Measurements from ENCODE around the gene NOVA1. TPM values are rescaled to one million over a fixed set of nuclear protein-coding genes. Genes with fewer than 3 reads are reported as not detected.

NOVA1 gene
- total RNA-seq, 1 experiment from 2014 or later = not detected

DNA sequence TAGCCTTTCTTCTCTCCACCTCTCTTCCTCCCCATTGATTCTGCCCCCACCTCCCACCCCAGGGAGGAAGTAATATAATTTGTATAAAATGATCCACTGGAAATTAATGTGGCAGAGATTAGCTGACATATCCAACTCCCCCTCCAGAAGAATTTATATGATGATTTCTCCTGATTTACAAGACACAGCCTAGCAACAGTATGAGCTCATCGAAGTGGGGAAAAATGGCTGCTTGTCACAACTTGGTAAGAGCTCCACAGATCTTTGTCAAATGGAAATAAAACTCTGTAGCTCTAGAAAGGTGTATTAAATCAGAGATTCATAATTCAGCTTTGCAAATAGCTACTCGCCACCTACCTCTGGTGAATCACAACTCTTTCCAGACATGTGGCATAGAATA is 195.7 kb downstream of the NOVA1 start:
- no peak overlapping the region for H3K9ac ChIP-seq (ENCODE audit: low read length)
- H3K9me3 ChIP-seq (ENCODE audit: control insufficient read depth in 1 of 2, insufficient read depth in 1 of 2, low read depth in 1 of 2, low read length in 2 of 2) = peaks cover 12 to 44% of the 10 kb centered on the region in 2 experiments; a peak in 2 of 4 replicates
- H3K79me2 ChIP-seq (ENCODE audit: insufficient read depth, low read length) = no peaks in the 10 kb centered on the region
- H4K20me1 ChIP-seq (ENCODE audit: insufficient read depth) = no peaks in the 10 kb centered on the region
- RAD21 ChIA-PET (ENCODE audit: low non-redundant PET in 1 of 2, low total read pairs in 2 of 2, uncharacterized antibody in 2 of 2, unreplicated experiment in 2 of 2) = no interaction called here
- H3K36me3 ChIP-seq (ENCODE audit: control insufficient read depth in 1 of 2, insufficient read depth in 2 of 2, low read length in 2 of 2) = no peaks in the 10 kb centered on the region; a peak in 1 of 4 replicates
- CTCF ChIA-PET = no interaction called here
- no peak for DNase-seq (ENCODE audit: low read depth, low spot score)
- H3K9me2 ChIP-seq (ENCODE audit: insufficient read depth) = no peaks in the 10 kb centered on the region
- intact Hi-C loops (cut with micrococcal nuclease) = no loop called here
- H3K27me3 ChIP-seq (ENCODE audit: insufficient read depth, low read length) = no peaks in the 10 kb centered on the region
- H3K27ac ChIP-seq (ENCODE audit: low read depth, low read length) = no peak overlapping the region
- TF ChIP-seq, protein P1, sequence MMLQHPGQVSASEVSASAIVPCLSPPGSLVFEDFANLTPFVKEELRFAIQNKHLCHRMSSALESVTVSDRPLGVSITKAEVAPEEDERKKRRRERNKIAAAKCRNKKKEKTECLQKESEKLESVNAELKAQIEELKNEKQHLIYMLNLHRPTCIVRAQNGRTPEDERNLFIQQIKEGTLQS (IDR thresholded peaks at IDR 0.05) = no peak
- TF ChIP-seq, protein P2, sequence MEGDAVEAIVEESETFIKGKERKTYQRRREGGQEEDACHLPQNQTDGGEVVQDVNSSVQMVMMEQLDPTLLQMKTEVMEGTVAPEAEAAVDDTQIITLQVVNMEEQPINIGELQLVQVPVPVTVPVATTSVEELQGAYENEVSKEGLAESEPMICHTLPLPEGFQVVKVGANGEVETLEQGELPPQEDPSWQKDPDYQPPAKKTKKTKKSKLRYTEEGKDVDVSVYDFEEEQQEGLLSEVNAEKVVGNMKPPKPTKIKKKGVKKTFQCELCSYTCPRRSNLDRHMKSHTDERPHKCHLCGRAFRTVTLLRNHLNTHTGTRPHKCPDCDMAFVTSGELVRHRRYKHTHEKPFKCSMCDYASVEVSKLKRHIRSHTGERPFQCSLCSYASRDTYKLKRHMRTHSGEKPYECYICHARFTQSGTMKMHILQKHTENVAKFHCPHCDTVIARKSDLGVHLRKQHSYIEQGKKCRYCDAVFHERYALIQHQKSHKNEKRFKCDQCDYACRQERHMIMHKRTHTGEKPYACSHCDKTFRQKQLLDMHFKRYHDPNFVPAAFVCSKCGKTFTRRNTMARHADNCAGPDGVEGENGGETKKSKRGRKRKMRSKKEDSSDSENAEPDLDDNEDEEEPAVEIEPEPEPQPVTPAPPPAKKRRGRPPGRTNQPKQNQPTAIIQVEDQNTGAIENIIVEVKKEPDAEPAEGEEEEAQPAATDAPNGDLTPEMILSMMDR (IDR thresholded peaks at IDR 0.05 in 2 of 3, conservative IDR thresholded peaks at IDR 0.05 in 1 of 3; ENCODE audit: borderline replicate concordance in 1 of 3, insufficient read depth in 1 of 3, low read depth in 2 of 3, low read length in 2 of 3) = no peak
- TF ChIP-seq TCF7L2 (IDR thresholded peaks at IDR 0.05; ENCODE audit: borderline replicate concordance, extremely low read depth, insufficient read depth, insufficient read length) (no peak), ELF1 (IDR thresholded peaks at IDR 0.05; ENCODE audit: borderline replicate concordance, low read depth) (no peak), EGR1 (IDR thresholded peaks at IDR 0.05; ENCODE audit: low read depth) (no peak), EZH2 (IDR thresholded peaks at IDR 0.05) (no peak), SRF (IDR thresholded peaks at IDR 0.05; ENCODE audit: low read depth) (no peak), SP1 (IDR thresholded peaks at IDR 0.05; ENCODE audit: low read depth) (no peak), JUND (IDR thresholded peaks at IDR 0.05) (no peak), CEBPB (IDR thresholded peaks at IDR 0.05; ENCODE audit: low read depth) (no peak), ZFX (IDR thresholded peaks at IDR 0.05) (no peak), FOSL1 (IDR thresholded peaks at IDR 0.05; ENCODE audit: low read depth) (no peak), POLR2AphosphoS5 (IDR thresholded peaks at IDR 0.05; ENCODE audit: low read depth, low read length) (no peak), EZH2phosphoT487 (IDR thresholded peaks at IDR 0.05; ENCODE audit: borderline replicate concordance) (no peak), SIN3A (IDR thresholded peaks at IDR 0.05; ENCODE audit: low read depth) (no peak)
- TF ChIP-seq, protein P3, sequence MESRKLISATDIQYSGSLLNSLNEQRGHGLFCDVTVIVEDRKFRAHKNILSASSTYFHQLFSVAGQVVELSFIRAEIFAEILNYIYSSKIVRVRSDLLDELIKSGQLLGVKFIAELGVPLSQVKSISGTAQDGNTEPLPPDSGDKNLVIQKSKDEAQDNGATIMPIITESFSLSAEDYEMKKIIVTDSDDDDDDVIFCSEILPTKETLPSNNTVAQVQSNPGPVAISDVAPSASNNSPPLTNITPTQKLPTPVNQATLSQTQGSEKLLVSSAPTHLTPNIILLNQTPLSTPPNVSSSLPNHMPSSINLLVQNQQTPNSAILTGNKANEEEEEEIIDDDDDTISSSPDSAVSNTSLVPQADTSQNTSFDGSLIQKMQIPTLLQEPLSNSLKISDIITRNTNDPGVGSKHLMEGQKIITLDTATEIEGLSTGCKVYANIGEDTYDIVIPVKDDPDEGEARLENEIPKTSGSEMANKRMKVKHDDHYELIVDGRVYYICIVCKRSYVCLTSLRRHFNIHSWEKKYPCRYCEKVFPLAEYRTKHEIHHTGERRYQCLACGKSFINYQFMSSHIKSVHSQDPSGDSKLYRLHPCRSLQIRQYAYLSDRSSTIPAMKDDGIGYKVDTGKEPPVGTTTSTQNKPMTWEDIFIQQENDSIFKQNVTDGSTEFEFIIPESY (IDR thresholded peaks at IDR 0.05; ENCODE audit: extremely low read depth, insufficient replicate concordance, low read length) = no peak
- TF ChIP-seq, protein P4, sequence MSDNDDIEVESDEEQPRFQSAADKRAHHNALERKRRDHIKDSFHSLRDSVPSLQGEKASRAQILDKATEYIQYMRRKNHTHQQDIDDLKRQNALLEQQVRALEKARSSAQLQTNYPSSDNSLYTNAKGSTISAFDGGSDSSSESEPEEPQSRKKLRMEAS (IDR thresholded peaks at IDR 0.05) = no peak
- no peaks in the 10 kb centered on the region for H3K4me1 ChIP-seq (ENCODE audit: control insufficient read depth in 1 of 2, insufficient read depth in 2 of 2, low read length in 2 of 2)
- H3K4me3 ChIP-seq (replicated peaks in 1 of 2; ENCODE audit: low read depth in 1 of 2, low read length in 2 of 2) = no peak overlapping the region
- POLR2A ChIA-PET = no interaction called here
- no peak for ATAC-seq
- BruUV-seq (replicated peaks) = no TSS peak
- H2AFZ ChIP-seq (ENCODE audit: low read depth, low read length, poor library complexity, severe bottlenecking) = no peak overlapping the region
- no peak overlapping the region for H3K4me2 ChIP-seq (ENCODE audit: low read length)

Measured in HCT116 (cell line).